Left lobe of liver (tissue), 2 donors: ENCODE results near the gene MYBPC2. TPM values are rescaled to one million over a fixed set of nuclear protein-coding genes. Genes with fewer than 3 reads are reported as not detected.

Experiments
- ATAC-seq: fragments of 200-7000 bp; cut with Tn5 transposase; one replicate; pipeline ENCODE4 v1.9.1; 2020; ENCODE audit warnings: mild to moderate bottlenecking, moderate library complexity
- DNase-seq: peaks from one replicate; pipeline ENCODE4 v3.0.0-alpha.2; 2020; ENCODE audit warnings: low spot score
- total RNA-seq: library from RNA; stranded (reverse); gene quantifications from one replicate; pipeline ENCODE4 v1.2.1, GENCODE V29; 2021
- donor health status: DM: no; HTN: no; CAD: no; lungs with moderate emphysema.
- donor health status: DM: no; HTN: yes; CAD: no.

MYBPC2 gene
- total RNA-seq, 1 donor from 2014 or later, result not detected

DNA sequence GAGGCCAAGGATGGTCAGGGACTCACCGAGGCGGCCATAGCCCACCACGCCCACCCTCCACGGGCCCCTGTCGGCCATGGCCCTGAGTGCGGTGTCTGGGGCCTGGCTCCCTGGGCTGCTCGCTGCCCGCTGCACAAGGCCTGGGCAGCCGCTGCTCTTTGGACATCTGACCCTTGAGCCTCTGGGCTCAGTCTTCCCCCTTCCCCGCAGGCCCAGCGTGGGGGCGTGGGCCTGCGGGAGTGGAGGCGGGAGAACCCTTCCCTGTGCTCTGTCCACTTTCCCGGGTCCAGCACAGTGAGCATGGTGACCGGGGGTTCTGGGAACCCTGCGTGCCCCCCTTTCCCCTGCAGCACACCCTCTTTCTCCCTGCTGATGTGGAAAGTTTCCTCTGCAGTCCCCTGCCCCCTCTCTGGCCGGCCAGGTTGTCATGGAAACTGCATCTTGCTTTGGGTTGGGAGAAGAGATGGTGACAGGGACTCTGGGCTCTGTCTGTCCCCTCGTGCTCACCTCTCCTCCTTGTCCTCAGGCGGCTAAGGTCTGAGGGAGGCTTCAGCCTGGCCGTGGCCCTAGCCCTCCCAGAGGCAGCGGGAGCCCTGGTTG lies 81.2 kb downstream of the MYBPC2 start, which contains the start of gene ASPDH:
ASPDH (minus strand) TSS at position 168 of the 600 bp plus-strand sequence; CDS start at position 78, 90 bp downstream.
- peak; percentile 77 for DNase-seq

GRCh38 chr19:50514346-50515167 lies 81.9 kb downstream of the MYBPC2 start:
- DNase-seq, result no peak

More for the DNA sequence above, 81.2 kb downstream of the MYBPC2 start, which contains the start of gene ASPDH:
- peak; percentile 74 for ATAC-seq

DNA sequence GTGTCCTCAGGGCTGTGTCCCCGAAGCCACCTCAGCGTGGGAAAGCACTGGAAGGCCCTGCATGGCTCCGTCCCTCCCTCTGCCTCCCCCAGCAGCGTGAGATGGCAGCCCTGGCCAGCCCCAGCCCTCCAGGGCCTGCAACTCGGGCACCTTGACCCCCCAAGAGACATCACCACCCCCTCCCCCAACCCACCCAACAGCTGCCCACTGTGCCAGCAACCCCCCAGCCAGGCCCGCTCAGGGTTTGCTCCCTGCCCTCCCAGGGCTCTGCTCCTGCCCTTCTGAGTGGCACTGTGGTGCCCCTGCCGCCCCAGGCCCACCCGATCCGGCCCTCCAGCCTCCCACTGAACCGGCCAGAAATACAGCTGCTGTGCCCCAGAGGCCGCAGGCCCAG lies 82.5 kb downstream of the MYBPC2 start:
- ATAC-seq (no peak), DNase-seq (no peak)

More at GRCh38 chr19:50514346-50515167, 81.9 kb downstream of the MYBPC2 start:
- ATAC-seq, result no peak

Other genes starting within 250 kb of the MYBPC2 start
- gene MYH14, start 229.3 kb upstream of the MYBPC2 start, total RNA-seq, result 70.5 TPM
- gene KCNC3, start 103.5 kb upstream of the MYBPC2 start, total RNA-seq, result 4.0 TPM
- 3.3 TPM for gene NAPSA, start 67.3 kb upstream of the MYBPC2 start, total RNA-seq
- 32.2 TPM for gene NR1H2, start 56.4 kb upstream of the MYBPC2 start, total RNA-seq
- gene POLD1, start 48.5 kb upstream of the MYBPC2 start, total RNA-seq, result 8.2 TPM
- not detected for gene SPIB, start 14.0 kb upstream of the MYBPC2 start, total RNA-seq
- gene EMC10, start 43.6 kb downstream of the MYBPC2 start, total RNA-seq, result 55.2 TPM
- 1.8 TPM for gene GARIN5A, start 44.0 kb downstream of the MYBPC2 start, total RNA-seq
- gene JOSD2, start 78.3 kb downstream of the MYBPC2 start, total RNA-seq, result 22.8 TPM
- gene ASPDH, start 81.0 kb downstream of the MYBPC2 start, total RNA-seq, result 61.1 TPM
- gene LRRC4B, start 135.5 kb downstream of the MYBPC2 start, total RNA-seq, result 0.53 TPM
- not detected for gene SYT3, start 207.0 kb downstream of the MYBPC2 start, total RNA-seq
- gene C19orf81, start 216.6 kb downstream of the MYBPC2 start, total RNA-seq, result not detected